ENCODE measurements around the gene RAB3GAP1.

- TF ChIP-seq GATA2 (IDR thresholded peaks at IDR 0.05; ENCODE audit: low read depth, low read length), result no peak
- TF ChIP-seq GATA3 (IDR thresholded peaks at IDR 0.05; ENCODE audit: low read depth, low read length), result no peak
Observed at GRCh38 chr2:135037831-135038230, 14.3 kb upstream of the RAB3GAP1 start.

Measured in SH-SY5Y (cell line).